Measurements from ENCODE around the gene RASL10B.

GRCh38 chr17:35766903-35767510 lies 35.6 kb downstream of the RASL10B start:
- TF ChIP-seq CTCF (conservative IDR thresholded peaks at IDR 0.05; ENCODE audit: low read length), result peak; percentile 73
- TF ChIP-seq EZH2phosphoT487 (IDR thresholded peaks at IDR 0.05; ENCODE audit: borderline replicate concordance), result no peak
